Neural cell (in vitro differentiated cells): Measurements from ENCODE around the gene GUCD1. TPM values are rescaled to one million over a fixed set of nuclear protein-coding genes. Genes with fewer than 3 reads are reported as not detected.

Source experiments
- H2AFZ ChIP-seq: fragments of 200-600, 300-800 bp; sonication (generic), shearing (Covaris generic); 2 replicates; pipeline ENCODE4 v1.6.0; 2014; ENCODE audit warnings: low read depth, mild to moderate bottlenecking, antibody characterized with exemption, low read length, moderate library complexity
- H3F3A ChIP-seq: fragments of 200-600 bp; shearing (Covaris generic); 2 replicates; pipeline ENCODE4 v1.6.1; 2016; ENCODE audit warnings: mild to moderate bottlenecking, moderate library complexity, mixed read lengths, antibody characterized with exemption, low read length; ENCODE audit not compliant: insufficient read depth, poor library complexity, severe bottlenecking
- H3K27ac ChIP-seq: fragments of 200-600, 300-800 bp; sonication (generic), shearing (Covaris generic); 2 replicates; pipeline ENCODE4 v1.5.1; 2014; ENCODE audit warnings: mild to moderate bottlenecking, low read length, moderate library complexity
- H3K27me3 ChIP-seq: fragments of 300-800, 200-600 bp; sonication (generic), shearing (Covaris generic); 2 replicates; pipeline ENCODE4 v1.6.0; 2014; ENCODE audit warnings: mild to moderate bottlenecking, low read depth, low read length, moderate library complexity; ENCODE audit not compliant: insufficient read depth
- H3K36me3 ChIP-seq: fragments of 300-800, 200-600 bp; sonication (generic), shearing (Covaris generic); 2 replicates; pipeline ENCODE4 v1.5.1; 2014; ENCODE audit warnings: mild to moderate bottlenecking, antibody characterized with exemption, low read length, moderate library complexity; ENCODE audit not compliant: insufficient read depth
- H3K4me2 ChIP-seq: fragments of 300-800, 200-600 bp; sonication (generic), shearing (Covaris generic); 2 replicates; pipeline ENCODE4 v1.6.0; 2014; ENCODE audit warnings: mild to moderate bottlenecking, low read length
- H3K4me3 ChIP-seq: fragments of 300-800, 200-600 bp; sonication (generic), shearing (Covaris generic); 2 replicates; pipeline ENCODE4 v1.5.1; 2014; ENCODE audit warnings: mild to moderate bottlenecking, low read length, moderate library complexity
- H3K79me2 ChIP-seq: fragments of 200-600 bp; shearing (Covaris generic); replicated peaks from 2 replicates; pipeline ENCODE4 v1.6.0; 2014; ENCODE audit warnings: mild to moderate bottlenecking, low read length, moderate library complexity; ENCODE audit not compliant: insufficient read depth
- H3K9ac ChIP-seq: fragments of 300-800, 200-600 bp; sonication (generic), shearing (Covaris generic); 2 replicates; pipeline ENCODE4 v1.6.1; 2016; ENCODE audit warnings: mild to moderate bottlenecking, low read length, mixed read lengths
- H3K9me2 ChIP-seq: fragments of 200-600 bp; shearing (Covaris generic); 2 replicates; pipeline ENCODE4 v1.6.1; 2016; ENCODE audit warnings: mild to moderate bottlenecking, low read length, mixed read lengths; ENCODE audit not compliant: insufficient read depth
- H3K9me3 ChIP-seq: fragments of 200-600, 300-800 bp; sonication (generic), shearing (Covaris generic); 2 replicates; pipeline ENCODE4 v1.6.1; 2016; ENCODE audit warnings: mild to moderate bottlenecking, mixed run types, low read length, moderate library complexity, mixed read lengths
- H4K20me1 ChIP-seq: fragments of 200-600 bp; shearing (Covaris generic); 2 replicates; pipeline ENCODE4 v1.6.1; 2016; ENCODE audit warnings: mild to moderate bottlenecking, mixed run types; ENCODE audit not compliant: insufficient read depth
- EP300 ChIP-seq: fragments of 450-650 bp; conservative IDR thresholded peaks from 2 replicates; pipeline ENCODE4 v1.6.1; 2014; ENCODE audit warnings: antibody characterized with exemption, mild to moderate bottlenecking, moderate library complexity; ENCODE audit not compliant: poor library complexity, severe bottlenecking
- MXI1 ChIP-seq: fragments of 450-650 bp; conservative IDR thresholded peaks from 2 replicates; pipeline ENCODE4 v1.6.1; 2014; ENCODE audit warnings: antibody characterized with exemption, mild to moderate bottlenecking; ENCODE audit not compliant: poor library complexity, severe bottlenecking
- POLR2AphosphoS5 ChIP-seq: IDR thresholded peaks from 2 replicates; pipeline ENCODE4 v1.6.1; 2012
- RAD21 ChIP-seq: fragments of 450-650 bp; conservative IDR thresholded peaks from 2 replicates; pipeline ENCODE4 v1.6.1; 2014; ENCODE audit warnings: antibody characterized with exemption, mild to moderate bottlenecking, moderate library complexity
- SMC3 ChIP-seq: fragments of 450-650 bp; conservative IDR thresholded peaks from 2 replicates; pipeline ENCODE4 v1.6.1; 2014; ENCODE audit warnings: antibody characterized with exemption, mild to moderate bottlenecking, moderate library complexity; ENCODE audit not compliant: poor library complexity
- TAF1 ChIP-seq: IDR thresholded peaks from 2 replicates; pipeline ENCODE4 v1.6.1; 2012; ENCODE audit warnings: low read depth
- polyA plus RNA-seq: library from polyadenylated mRNA; depleted of rRNA; stranded (reverse); fragments of >200 nt; gene quantifications from 2 replicates; pipeline ENCODE4 v1.2.3, GENCODE V29; 2014
- TF ChIP-seq, protein P1 (sequence below): fragments of 450-650 bp; IDR thresholded peaks from 2 replicates; pipeline ENCODE4 v1.5.1; 2014; ENCODE audit warnings: antibody characterized with exemption, mild to moderate bottlenecking, moderate library complexity; ENCODE audit not compliant: poor library complexity, severe bottlenecking
- TF ChIP-seq, protein P2 (sequence below): IDR thresholded peaks from 2 replicates; pipeline ENCODE4 v1.6.1; 2012; ENCODE audit warnings: borderline replicate concordance

The GUCD1 gene
- polyA plus RNA-seq, 1 donor from 2014 or later, result 32.6 TPM

DNA sequence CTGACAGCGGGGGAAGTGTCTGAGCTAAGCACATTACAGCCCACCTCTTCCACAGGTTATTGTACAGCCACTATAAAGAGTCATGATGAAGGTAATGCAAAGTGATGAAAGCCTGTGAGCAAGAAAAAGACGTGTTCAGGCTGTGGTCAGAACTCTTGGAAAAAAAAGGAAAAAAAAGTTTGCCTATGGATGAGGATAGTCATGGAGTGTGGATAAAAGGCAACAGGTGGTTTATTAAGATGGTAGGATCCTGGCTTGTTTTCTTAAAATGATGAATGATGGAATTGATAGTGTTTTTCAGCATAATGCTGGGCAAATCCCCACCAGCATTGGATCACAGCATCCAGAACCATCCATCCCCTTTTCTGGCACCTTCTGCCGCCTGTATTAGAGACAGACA is 36.7 kb downstream of the GUCD1 start:
- no peaks in the 10 kb centered on the region for H3K27me3 ChIP-seq
- no peaks in the 10 kb centered on the region for H3K36me3 ChIP-seq
- H3K27ac ChIP-seq, result no peak overlapping the region
- H3K79me2 ChIP-seq, result no peaks in the 10 kb centered on the region
- H4K20me1 ChIP-seq, result no peaks in the 10 kb centered on the region
- no peak overlapping the region for H3K4me3 ChIP-seq
- H3F3A ChIP-seq, result no peaks in the 10 kb centered on the region
- H3K9ac ChIP-seq, result no peak overlapping the region
- no peaks in the 10 kb centered on the region for H3K9me2 ChIP-seq
- no peaks in the 10 kb centered on the region for H3K9me3 ChIP-seq
- TF ChIP-seq POLR2AphosphoS5 (no peak), SMC3 (no peak), MXI1 (no peak), RAD21 (no peak)
- TF ChIP-seq, protein P1, sequence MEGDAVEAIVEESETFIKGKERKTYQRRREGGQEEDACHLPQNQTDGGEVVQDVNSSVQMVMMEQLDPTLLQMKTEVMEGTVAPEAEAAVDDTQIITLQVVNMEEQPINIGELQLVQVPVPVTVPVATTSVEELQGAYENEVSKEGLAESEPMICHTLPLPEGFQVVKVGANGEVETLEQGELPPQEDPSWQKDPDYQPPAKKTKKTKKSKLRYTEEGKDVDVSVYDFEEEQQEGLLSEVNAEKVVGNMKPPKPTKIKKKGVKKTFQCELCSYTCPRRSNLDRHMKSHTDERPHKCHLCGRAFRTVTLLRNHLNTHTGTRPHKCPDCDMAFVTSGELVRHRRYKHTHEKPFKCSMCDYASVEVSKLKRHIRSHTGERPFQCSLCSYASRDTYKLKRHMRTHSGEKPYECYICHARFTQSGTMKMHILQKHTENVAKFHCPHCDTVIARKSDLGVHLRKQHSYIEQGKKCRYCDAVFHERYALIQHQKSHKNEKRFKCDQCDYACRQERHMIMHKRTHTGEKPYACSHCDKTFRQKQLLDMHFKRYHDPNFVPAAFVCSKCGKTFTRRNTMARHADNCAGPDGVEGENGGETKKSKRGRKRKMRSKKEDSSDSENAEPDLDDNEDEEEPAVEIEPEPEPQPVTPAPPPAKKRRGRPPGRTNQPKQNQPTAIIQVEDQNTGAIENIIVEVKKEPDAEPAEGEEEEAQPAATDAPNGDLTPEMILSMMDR, result no peak
- H2AFZ ChIP-seq, result no peak overlapping the region
- H3K4me2 ChIP-seq, result no peak overlapping the region

DNA sequence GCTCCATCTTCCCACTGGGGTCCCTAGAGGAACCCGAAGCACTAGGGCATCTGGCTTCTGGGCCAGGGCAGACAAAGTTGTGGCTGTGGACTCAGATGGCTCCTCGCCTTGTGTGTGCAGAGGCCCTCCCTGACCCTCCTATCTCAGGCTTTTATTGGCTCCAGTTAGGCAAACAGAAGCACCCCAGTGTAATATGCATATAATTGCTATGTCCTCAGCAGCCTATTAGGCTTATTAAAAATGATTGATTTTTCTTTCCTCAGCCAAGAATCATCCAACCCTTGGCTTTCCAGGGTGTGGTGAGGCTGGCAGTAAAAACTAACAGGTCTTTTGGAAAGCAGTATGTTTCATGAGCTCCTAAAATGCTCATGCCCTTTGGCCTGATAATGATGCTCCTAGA is 37.5 kb downstream of the GUCD1 start:
- Histone ChIP-seq H3K4me3 (no peak overlapping the region), H3F3A (no peaks in the 10 kb centered on the region), H3K9ac (no peak overlapping the region), H3K27ac (no peak overlapping the region), H3K4me2 (no peak overlapping the region), H3K9me2 (no peaks in the 10 kb centered on the region), H3K9me3 (no peaks in the 10 kb centered on the region), H3K79me2 (no peaks in the 10 kb centered on the region), H3K27me3 (no peaks in the 10 kb centered on the region), H4K20me1 (no peaks in the 10 kb centered on the region), H3K36me3 (no peaks in the 10 kb centered on the region), H2AFZ (no peak overlapping the region)
- TF ChIP-seq EP300 (no peak), SMC3 (no peak)

DNA sequence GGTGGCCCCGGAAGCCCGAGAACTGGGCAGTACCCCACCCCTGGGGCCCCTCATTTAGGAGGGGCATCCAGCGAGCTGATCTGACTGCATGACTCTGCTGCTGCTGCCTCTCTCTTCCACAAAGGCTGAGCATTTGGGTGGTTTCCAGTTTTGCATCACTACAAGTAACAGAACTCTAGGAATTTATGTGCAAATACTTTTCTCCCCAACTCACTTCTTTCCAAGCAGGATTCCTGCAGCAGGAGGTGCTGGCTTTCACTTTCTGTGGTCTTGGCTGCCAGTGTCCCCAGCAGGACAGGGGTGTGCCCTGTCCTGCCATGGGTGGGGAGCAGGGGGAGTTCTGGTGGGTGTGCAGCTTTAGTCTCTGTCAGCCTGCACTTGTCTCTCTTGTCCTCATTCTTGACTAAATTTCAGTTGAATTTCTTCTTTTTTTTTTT is 38.6 kb downstream of the GUCD1 start:
- H3K79me2 ChIP-seq, result no peaks in the 10 kb centered on the region
- no peak overlapping the region for H3K4me2 ChIP-seq
- TF ChIP-seq MXI1 (no peak), TAF1 (no peak), EP300 (no peak), SMC3 (no peak)
- TF ChIP-seq, protein P1, result no peak
- TF ChIP-seq, protein P2, sequence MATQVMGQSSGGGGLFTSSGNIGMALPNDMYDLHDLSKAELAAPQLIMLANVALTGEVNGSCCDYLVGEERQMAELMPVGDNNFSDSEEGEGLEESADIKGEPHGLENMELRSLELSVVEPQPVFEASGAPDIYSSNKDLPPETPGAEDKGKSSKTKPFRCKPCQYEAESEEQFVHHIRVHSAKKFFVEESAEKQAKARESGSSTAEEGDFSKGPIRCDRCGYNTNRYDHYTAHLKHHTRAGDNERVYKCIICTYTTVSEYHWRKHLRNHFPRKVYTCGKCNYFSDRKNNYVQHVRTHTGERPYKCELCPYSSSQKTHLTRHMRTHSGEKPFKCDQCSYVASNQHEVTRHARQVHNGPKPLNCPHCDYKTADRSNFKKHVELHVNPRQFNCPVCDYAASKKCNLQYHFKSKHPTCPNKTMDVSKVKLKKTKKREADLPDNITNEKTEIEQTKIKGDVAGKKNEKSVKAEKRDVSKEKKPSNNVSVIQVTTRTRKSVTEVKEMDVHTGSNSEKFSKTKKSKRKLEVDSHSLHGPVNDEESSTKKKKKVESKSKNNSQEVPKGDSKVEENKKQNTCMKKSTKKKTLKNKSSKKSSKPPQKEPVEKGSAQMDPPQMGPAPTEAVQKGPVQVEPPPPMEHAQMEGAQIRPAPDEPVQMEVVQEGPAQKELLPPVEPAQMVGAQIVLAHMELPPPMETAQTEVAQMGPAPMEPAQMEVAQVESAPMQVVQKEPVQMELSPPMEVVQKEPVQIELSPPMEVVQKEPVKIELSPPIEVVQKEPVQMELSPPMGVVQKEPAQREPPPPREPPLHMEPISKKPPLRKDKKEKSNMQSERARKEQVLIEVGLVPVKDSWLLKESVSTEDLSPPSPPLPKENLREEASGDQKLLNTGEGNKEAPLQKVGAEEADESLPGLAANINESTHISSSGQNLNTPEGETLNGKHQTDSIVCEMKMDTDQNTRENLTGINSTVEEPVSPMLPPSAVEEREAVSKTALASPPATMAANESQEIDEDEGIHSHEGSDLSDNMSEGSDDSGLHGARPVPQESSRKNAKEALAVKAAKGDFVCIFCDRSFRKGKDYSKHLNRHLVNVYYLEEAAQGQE, result no peak
- H3K4me3 ChIP-seq, result no peak overlapping the region
- no peak overlapping the region for H3K9ac ChIP-seq
- H3K9me3 ChIP-seq, result no peaks in the 10 kb centered on the region
- no peak overlapping the region for H2AFZ ChIP-seq
- H3F3A ChIP-seq, result no peaks in the 10 kb centered on the region
- H4K20me1 ChIP-seq, result no peaks in the 10 kb centered on the region
- no peaks in the 10 kb centered on the region for H3K36me3 ChIP-seq
- no peaks in the 10 kb centered on the region for H3K9me2 ChIP-seq
- no peak overlapping the region for H3K27ac ChIP-seq
- H3K27me3 ChIP-seq, result no peaks in the 10 kb centered on the region
